GM21360 (cell line): Measurements from ENCODE around the gene MAIP1.
"Not testable (repeated sequence)": the region's sequence is repeated elsewhere in the genome, so short reads cannot be mapped to it uniquely, and the experiment has no call there.

Experiments
- ATAC-seq: cut with Tn5 transposase; IDR thresholded peaks from one replicate; pipeline ENCODE4 v1.9.1; 2021; ENCODE audit warnings: mild to moderate bottlenecking, moderate library complexity; ENCODE audit not compliant: unreplicated experiment

The MAIP1 gene, protein sequence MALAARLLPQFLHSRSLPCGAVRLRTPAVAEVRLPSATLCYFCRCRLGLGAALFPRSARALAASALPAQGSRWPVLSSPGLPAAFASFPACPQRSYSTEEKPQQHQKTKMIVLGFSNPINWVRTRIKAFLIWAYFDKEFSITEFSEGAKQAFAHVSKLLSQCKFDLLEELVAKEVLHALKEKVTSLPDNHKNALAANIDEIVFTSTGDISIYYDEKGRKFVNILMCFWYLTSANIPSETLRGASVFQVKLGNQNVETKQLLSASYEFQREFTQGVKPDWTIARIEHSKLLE

GRCh38 chr2:199955339-199956061 is at the start of gene MAIP1, which contains the start of gene TYW5:
MAIP1 (plus strand) TSS chr2:199955582; CDS start chr2:199955799, 217 bp downstream.
TYW5 (minus strand) TSS chr2:199955491; CDS start chr2:199955470, 21 bp downstream.
- ATAC-seq, result peak; percentile 85

DNA sequence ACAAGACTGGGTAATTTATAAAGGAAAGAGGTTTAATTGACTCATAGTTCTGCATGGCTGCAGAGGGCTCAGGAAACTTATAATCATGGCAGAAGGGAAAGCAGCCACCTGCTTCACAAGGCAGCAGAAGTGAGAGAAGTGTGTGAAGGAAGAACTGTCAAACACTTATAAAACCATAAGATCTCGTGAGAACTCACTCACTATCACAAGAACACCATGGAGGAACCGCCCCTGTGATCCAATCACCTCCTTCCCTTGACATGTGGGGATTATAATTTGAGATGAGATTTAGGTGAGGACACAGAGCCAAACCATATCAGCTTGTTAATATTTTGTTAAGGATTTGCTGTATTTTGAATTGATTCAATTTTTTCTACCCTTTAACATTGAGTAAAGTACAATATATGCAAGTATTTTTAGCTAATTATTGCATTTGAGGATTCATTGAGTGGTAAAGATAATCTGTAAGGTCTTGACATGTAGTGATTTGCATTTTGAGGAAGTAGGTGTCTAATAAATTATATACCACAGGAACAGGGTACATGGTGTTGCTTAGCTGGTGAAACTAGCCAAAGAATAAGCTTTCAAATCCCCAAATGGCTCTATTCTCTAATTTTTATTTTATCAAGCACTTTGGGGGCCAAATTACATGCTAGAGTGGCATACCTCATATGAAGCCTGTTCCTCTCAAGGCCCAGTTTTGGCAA is 48.2 kb upstream of the MAIP1 start:
- no peak for ATAC-seq

GRCh38 chr2:199910338-199911051 is 44.9 kb upstream of the MAIP1 start:
- ATAC-seq, result no peak

DNA sequence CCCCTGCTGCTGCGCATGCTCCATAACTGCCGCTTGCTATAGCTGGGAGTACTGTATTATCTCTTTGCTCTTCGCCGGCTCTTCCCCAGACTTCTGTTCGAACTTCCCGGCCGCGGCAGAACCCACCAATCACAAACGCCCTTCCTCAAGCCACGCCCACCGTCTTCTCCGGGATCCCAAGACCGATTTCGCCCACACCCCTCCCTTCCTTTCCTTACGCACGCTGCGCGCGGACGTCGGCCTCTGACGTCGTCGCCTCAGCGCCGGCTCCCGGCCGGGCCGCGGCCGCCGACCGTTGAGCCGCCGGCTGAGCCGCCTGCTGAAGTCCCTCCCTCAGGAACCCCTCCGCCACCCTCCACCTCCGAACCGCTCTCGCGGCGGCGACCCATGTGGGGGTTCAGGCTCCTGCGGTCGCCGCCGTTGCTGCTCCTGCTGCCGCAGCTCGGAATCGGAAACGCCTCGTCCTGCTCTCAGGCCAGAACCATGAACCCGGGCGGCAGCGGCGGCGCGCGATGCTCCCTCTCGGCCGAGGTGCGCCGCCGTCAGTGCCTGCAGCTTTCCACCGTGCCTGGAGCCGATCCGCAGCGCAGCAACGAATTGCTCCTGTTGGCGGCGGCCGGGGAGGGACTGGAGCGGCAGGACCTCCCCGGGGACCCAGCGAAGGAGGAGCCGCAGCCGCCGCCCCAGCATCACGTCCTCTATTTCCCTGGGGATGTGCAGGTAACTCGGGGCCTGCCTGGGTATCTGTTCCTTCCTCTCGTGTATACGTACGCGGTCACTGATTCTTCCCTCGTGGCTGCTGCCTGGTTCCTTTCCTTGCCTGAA is 44.1 kb upstream of the MAIP1 start, which contains the start of gene C2orf69:
TSS of gene C2orf69 (plus strand) at position 242 of the 825 bp plus-strand sequence. CDS start at position 388, 146 bp downstream.
- ATAC-seq, result peak; percentile 89

DNA sequence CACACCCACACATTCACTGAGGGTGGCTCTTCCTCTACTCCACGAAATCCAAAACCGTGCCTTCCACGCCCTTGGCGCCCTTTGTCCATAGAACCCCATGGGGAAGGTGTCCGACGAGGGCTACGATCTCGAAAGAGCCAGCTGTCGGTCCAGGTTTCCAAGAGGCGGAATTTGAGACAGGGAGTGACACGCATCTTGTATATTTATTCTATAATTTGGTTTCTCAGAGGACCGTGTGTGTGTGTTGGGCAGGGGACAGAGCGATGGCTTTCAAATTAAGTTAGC is 43.6 kb upstream of the MAIP1 start:
- ATAC-seq, result no peak

DNA sequence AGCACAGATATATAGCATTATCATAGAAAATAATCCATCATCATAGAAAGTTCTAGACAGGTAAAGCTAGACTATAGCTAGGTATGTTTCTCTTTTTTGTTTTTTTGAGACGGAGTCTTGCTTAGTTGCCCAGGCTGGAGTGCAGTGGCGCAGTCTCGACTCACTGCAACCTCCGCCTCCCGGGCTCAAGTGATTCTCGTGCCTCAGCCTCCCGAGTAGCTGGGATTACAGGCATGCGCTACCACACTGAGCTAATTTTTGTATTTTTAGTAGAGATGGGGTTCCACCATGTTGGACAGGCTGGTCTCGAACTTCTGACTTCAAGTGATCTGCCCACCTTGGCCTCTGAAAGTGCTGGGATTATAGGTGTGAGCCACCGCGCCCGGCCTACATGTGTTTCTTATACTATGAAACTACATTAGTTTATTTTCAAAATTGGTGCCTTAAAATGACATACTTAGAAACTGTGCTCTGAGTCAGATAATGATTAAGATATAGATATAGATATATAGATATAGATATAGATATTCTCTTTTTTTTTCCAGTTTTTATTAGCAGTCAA is 42.7 kb upstream of the MAIP1 start:
- not testable (repeated sequence) for ATAC-seq

- no peak for ATAC-seq
Observed at GRCh38 chr2:199914372-199914958, 40.9 kb upstream of the MAIP1 start.

GRCh38 chr2:199916980-199917379 is 38.4 kb upstream of the MAIP1 start:
- ATAC-seq, result no peak

DNA sequence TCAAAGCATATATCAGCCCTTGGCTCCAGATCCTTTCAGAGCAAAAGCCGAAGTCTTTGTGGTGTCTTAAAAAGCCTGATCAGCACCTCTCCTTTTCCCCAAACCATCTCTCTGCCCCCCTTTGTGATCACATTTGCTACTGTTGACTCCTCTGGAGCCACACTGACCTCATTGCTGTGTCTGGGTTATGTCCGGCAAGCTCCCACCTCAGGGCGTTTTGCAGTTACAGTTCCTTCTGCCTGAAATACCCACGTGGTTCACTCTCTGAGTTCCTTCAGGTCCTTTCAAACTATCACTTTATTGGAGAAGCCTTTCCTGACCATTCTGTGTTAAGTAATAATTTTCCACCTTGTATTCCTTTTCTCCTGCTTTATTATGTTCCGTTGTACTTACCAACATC is 32.5 kb upstream of the MAIP1 start:
- ATAC-seq, result no peak

DNA sequence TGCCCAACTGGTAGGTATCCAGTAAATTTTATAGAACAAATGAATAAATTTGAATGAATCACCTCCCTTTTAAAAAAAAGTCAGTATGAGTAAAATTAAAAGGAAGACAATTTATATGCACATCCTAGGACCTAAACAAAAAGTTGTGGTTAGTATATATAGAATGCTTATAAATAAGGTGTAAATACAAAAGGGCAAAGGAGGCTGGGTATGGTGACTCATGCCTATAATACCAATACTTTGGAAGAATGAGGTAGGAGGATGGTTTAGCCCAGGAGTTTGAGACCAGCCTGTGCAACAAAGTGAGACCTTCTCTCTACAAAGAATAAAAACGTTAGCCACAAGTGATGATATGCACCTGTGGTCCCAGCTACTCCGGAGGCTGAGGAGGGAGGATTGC is 31.5 kb upstream of the MAIP1 start:
- no peak for ATAC-seq

DNA sequence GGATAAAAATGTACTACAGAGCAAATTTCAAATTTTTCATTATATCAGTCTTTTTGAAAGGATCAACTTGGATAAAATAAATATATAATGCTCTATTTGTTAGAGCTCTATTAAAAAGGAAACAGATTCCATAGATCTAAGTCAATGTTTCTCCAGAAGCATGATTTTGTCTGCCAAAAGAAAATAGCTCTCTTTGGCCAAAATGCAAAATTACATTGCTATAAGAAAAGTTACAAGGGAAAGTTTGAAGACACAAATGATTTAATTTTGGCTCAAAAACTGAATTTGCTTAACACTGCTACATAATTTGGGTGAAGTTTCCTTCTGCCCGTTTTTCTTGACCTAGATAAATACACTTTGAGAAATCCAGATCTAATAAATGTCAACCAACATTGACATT is 28.6 kb upstream of the MAIP1 start:
- no peak for ATAC-seq

DNA sequence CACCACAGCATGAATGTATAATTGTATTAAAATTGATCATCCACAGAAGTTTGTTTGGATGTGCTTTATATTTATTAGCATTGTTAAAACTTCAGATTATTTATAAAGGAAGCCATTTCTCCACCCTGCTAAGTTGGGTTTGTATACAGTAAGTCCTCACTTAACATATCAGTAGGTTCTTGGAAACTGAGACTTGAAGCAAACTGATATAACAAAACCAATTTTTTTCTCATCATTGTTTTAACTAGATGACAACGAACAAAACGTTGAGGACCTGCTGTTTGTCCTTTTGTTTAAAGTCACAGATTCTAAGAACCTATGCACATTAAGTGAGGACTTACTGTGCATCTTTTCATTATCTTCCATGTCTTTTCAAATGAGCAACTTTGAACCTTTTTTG is 27.2 kb upstream of the MAIP1 start:
- no peak for ATAC-seq

- no peak for ATAC-seq
Observed at GRCh38 chr2:199928626-199929025, 26.8 kb upstream of the MAIP1 start.

GRCh38 chr2:199929262-199929661 is 26.1 kb upstream of the MAIP1 start:
- no peak for ATAC-seq

DNA sequence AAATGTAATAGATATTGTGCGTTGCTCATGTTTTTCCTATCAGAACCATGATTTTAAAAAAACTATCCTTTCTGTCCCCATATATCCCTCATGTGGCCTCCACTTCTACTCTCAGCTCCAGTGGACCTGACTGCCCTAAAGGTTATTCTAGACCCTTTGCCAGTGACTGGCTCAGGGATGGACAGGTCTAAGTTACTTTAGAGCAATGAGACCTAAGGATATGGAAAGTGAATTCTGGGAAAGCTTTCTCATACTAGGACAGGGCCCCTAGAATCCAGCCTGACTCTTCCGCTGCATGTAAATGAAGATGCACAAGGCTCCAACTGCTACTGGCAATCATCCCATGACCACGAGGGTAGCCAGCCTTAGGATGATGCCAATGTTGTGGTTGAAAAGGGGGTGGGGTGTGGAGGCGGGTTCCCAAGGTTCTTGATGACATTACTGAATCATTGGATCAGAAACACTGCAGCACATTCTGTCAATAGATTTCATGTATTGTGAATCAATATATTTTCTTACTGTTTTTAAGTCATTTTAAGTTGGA is 23.0 kb upstream of the MAIP1 start:
- ATAC-seq, result no peak

GRCh38 chr2:199933466-199933865 is 21.9 kb upstream of the MAIP1 start:
- no peak for ATAC-seq

DNA sequence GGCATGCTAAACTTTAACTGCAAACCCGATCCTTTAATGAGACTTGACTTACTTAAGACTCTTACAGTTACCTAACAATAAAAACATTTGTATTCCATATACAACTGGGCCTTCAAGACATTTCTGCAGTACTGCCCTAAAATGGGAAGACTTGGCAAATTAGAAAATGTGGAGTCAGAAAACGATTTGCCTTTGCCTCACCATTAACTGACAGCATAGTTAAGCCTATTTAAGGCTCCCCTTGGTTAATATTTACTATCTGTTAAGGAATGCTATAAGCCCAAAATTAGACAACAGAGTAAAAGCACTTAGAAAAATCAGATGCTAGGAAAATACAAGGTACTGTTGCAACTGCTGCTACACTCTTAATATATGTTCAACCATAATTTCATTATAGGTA is 18.8 kb upstream of the MAIP1 start:
- ATAC-seq, result no peak

DNA sequence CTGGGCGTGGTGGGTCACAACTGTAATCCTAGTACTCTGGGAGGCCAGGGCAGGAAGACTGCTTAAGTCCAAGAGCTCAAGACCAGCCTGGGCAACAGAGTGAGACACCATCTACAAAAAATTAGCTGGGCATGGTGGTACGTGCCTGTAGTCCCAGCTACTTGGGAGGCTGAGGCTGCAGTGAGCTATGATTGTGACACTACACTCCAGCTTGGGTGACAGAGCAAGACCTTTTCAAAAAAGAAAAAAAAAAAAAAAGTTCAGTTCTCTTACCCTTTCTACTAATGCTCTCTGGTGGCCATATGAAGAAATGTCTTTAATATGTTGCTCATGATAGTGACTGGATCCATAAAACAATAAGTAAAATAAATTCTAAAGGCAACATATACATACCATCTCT is 15.0 kb upstream of the MAIP1 start:
- no peak for ATAC-seq

DNA sequence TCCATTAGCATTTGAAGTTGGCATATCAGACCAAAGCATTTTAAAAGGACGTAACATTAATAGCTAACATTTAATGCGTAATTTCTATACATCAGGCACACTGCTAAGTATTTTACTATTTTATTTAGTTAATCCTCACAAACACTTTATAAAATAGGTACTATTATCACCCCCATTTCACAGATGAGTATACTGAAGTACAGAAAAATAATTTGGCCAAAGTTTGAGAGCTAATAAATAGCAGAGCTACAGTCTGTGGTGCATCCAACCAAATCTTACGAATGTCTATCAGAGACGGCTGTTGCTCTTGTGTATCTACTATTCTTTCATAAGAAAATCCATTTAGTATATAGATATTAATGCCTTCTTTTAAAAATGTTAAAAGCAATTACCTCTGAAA is 12.0 kb upstream of the MAIP1 start:
- no peak for ATAC-seq
